Stimulated activated CD4-positive, alpha-beta T cell treated with anti-CD3 and anti-CD28 coated beads, Interleukin-4, amount 100 ng/mL, for 1 hour (primary cell): ENCODE measurements around the gene CDH8.
"Not testable (repeated sequence)": the region's sequence is repeated elsewhere in the genome, so short reads cannot be mapped to it uniquely, and the experiment has no call there.

Experiments
- DNase-seq: peaks from one replicate; pipeline ENCODE4 v3.0.0-alpha.2; 2020

The CDH8 gene

DNA sequence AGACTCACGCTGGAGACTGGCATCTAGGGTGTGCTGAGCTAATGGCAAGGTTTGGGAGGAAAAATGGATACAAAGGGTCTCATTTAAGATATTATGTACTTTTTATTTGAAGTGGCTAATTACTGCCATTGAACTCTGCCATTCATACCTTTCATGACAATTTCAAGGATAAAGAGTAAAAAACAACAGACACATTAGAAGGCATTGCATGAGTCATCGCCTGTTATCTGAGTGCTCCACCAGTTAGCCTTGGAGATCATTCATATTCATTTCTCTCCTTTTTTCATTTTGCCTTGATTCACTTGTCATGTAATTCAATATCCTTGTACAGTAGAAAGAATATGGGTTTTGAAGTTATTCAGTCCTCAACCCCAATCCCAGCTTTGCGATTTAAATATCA is 109.5 kb downstream of the CDH8 start:
- no peak for DNase-seq

DNA sequence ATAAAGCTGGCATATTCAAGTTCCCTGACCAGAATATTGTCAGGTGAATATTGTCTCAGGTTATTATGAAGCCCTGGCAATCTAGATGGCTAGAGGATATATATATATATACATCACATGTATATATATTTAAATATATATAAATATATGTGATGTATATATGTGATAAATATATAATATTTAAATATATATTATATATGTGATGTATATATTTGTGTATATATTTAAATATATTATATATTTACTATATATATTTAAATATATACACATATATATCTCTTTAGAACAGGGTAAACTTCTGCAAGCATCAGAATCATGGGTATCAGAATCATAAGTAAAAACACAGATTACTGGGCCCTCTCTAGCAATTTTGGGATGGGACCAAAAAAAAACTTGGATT is 112.6 kb downstream of the CDH8 start:
- no peak for DNase-seq

DNA sequence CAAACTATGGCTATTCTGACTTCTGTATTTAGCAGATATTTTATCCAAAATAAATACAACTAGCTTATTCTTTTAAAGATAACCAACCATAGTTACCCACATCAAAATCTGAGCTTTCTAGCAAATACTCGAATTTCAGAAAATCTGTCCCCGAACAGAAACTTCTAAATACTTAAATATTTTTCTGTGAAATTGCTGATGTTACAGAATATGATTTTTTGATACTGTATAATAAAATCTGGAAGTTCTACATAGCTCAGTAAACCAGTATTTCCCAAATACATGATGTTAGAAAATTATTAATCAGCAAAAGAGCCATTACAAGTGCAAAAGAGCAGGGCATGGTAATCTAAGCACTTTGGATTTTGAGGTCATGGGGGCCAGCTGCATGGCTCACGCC is 114.9 kb downstream of the CDH8 start:
- no peak for DNase-seq

DNA sequence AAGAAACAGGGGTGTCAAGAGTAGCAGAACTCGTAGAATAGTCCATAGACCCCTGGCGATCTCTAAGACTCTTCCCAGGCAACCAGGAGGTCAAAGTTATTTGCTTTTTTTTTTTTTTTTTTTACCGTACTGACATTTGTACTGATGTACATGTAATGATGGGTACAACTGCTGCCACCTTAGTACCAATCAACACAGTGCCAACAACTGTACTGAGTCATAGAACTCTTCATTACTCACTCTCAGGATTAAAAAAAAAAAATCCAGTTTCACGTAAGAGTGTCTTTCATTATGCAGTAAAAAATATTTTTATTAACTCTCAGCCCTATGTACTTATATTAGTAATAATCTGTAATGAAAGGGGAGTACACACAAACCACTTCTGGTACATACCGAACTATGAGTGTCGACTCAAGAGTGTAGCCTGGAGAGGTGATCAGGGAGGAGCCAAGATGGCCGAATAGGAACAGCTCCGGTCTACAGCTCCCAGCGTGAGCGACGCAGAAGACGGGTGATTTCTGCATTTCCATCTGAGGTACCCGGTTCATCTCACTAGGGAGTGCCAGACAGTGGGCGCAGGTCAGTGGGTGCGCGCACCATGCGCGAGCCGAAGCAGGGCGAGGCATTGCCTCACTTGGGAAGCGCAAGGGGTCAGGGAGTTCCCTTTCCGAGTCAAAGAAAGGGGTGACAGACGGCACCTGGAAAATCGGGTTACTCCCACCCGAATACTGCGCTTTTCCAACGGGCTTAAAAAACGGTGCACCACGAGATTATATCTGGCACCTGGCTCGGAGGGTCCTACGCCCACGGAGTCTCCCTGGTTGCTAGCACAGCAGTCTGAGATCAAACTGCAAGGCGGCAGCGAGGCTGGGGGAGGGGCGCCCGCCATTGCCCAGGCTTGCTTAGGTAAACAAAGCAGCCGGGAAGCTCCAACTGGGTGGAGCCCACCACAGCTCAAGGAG is 118.1 kb downstream of the CDH8 start:
- DNase-seq = not testable (repeated sequence)

DNA sequence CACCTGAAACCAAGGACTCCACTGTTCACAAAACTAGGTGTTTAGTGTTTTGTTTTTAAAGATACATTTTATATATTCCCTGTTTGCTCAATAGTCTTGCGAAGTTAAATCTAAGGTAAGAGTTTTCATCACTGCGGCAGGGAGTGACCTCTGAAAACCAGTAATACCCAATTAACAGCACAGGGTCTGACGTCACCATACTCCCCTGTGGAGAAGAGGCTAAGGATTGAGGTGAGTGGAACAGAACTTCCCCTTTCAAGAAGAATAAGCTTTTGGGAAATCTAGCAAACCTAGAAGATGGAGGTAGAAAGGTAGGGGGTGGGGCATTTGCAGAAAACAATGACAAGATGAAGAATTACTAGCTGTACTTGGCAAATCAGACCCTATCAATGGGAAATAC is 120.7 kb downstream of the CDH8 start:
- no peak for DNase-seq

DNA sequence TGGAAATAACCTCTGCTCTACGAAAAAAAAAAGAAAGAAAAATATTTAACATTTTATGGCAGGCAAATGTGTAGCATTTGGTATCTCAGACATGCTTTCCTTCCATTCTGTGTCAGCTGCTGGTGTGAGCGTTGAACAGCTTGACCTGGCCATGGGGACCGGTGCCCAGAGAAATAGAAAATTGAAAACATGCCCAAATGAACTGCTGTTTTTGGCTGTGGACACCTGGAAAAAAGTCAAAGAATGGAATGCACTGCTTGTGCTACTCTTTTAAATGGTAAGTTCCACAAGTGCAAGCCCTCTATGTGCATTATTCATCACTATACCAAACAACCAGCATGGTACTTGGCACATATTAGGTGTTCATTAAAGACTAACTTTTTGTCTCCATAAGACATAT is 127.2 kb downstream of the CDH8 start:
- DNase-seq = no peak

DNA sequence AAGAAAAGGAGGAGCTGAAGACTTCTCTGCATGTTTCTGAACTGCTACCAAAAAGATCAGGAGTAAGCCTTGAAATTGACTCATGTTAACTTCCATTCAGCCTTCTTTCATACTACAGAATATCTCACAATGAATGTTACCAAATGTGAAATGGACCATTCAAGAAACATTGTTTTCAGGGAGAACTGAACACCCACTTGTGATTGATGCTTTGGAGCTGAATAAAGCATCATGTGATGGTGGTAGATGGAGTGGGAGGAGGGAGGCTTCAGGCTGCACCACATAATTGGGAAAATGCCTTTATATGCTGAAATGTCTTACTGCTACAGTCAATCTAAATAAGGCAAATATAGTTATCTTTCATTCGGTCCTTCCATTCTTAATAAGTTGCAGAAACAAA is 127.8 kb downstream of the CDH8 start:
- no peak for DNase-seq

DNA sequence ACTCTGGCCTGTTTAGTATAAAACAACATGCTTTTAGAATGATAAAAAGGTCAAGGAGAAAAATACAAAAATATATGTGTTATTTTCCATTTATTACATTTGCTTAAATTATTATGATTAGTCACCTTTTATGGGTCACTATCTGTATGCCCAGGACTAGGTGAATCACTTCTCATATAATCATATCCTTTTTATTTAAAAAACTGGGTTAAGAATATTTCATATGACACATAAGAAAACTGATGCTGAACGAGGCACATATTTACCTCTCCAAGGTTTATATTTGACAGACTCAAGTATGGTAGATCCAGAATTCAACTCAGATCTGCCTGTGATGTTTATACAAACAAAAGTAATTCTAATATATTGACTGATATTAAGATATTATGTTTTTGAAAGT is 134.5 kb downstream of the CDH8 start:
- DNase-seq = no peak

DNA sequence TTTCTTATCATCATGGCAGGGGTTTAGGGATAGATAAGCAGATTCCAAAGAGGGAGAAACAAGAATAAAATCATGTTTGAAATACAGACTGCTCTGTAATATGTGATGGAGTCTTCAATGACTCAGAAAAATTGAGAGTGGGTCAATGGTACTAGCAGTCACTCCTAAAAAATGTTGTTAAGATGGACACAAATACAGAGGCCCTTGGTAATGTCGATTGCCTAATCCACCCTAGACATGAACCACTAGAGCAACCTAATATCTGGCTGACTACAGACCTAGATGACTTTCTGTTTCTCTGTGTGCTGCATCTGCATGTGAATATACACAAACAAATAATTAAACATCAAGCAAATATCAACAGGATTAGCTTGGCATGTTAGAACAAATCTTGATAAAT is 135.8 kb downstream of the CDH8 start:
- DNase-seq = no peak

DNA sequence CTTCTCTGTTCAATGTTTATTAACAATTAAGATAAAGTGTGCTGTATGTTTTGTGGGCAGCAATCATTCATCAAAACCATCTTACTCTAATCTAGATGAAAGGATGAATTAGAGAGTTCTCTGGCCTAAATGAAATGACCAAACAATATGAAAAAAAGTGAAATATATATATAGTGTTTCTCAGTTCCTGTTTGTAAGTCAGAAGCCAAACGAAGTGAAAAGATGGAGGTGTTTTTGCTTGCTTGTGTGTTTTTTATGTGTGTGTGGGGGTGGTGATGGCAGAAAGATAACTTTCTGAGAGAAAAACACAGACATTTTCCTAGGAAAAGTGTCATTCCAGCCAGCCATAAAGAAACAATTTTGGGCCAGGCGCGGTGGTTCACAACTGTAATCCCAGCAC is 138.6 kb downstream of the CDH8 start:
- DNase-seq = no peak

DNA sequence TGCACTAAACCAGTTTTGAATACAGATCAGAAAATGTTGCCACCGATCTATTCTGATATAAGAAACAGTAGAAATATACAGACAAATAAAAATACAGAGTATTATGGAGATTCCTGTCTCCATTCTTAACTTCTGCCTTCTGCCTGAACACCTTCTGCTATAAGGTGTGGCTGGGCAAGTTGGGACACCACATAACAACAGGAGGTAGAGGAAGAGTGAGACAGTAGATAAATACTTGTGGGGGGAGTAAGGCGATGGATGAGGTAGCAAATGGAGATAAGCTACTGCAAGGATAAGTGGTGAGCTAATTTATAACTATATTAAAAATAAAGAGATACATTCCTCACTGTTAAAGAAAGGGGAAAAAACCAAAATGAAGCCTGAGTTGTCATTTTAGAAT is 143.7 kb downstream of the CDH8 start:
- no peak for DNase-seq

DNA sequence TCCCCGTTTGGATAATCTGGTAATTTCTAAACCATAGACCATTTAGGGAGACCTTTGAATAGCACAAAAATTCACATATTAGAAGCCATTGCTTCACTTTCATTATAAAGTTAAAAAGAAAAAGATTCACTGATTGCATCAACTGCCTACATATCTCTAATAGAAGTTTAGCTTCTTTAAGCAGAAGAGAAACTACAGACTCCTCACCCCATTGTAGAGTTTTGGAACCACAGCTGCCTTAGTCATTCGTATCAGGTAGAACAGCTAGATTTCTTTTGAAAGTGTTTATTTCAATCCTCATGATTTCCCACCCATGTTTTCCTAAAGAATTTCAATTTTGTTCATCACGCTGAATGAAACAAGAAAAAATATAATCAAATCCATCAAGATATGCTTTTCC is 144.8 kb downstream of the CDH8 start:
- no peak for DNase-seq

DNA sequence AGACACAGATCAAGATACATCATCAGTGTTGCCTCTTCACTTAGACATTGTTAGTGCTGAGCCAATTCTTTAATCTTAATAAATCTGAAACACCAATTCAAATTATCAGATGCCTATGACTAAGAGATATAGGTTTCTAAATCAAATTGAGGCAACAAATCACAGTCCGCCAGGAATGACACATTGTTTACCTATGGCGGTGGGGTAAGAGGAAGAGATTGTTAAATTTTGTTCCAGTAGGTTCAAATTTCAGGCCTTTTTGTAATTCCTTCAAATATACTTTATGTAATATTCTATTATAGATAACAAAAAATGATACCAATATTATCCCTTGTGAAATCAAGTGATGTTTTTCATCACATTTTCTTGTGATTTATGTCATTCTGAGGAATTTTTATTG is 145.9 kb downstream of the CDH8 start:
- DNase-seq = no peak

DNA sequence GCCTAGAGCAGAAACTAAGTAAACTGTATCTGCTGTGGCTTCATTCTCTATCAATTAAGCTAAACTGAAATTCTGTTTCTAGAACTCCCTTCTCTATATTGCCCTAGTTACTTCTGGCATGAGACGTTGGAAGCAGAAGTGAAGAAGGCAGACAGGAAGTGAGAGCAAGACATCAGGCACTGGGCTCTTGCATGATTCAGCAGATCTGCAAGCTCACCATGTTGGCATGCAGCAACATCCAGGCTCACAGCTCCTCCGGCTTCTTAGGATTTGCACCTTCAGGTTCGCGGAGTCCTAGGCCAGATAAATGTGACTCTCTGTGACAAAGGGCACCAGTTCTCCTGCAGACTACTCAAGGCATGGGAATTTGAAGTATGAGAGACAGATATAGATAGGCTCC is 148.3 kb downstream of the CDH8 start:
- DNase-seq = no peak

DNA sequence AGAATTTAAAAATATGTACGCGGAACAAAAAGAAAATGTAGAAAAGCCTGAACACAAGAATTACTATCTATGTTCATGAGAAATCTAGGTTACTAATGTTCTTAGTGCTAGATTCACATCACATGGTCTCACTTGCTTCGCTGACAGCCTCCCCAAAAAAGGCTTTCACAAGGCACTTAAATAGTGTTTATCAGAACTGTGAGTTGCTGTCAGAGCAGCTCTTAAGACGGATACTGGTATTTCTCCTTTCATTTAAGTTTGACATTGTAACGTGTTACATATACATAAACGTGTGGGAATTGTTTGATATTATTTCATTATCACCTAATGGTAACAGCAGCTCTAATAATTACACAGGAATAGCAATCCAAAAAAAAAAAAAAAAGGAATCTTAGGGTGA is 150.9 kb downstream of the CDH8 start:
- DNase-seq = no peak

DNA sequence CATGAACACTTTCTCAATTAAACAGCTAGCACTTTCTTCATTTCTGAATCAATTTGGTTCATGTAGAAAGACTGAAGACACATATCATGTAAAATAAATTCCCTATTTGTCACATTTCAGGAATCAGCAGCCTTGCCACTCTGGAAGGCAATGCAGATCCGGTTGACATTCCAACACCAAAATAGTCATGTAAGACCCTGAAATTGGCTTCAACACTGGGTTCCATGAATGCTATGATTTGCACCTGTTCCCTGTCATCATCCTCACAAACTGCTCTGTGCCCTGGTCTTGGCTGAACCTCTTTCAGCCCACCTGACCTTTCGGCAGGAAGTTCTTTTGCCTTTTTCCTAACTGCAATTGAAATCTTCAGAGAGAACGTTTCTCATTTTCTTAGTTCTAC is 156.9 kb downstream of the CDH8 start:
- DNase-seq = no peak

DNA sequence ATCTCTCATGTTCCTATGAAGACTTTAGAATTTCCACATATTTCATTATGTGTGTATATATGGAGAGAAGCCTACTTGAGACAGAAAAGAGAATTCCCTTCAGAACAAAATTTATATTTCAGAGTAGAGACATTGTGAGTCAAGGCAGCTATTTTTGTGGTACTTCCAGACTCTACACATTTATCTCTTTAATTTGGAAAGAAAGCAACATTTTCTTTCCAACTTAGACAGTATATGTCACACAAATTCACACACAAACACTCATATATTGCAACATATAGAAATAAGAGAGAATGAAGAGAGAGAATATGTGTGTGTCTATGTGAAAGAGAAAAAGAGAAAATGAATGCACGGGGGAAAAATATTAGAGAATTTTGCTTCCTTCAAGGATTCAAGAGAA is 158.8 kb downstream of the CDH8 start:
- DNase-seq = no peak

DNA sequence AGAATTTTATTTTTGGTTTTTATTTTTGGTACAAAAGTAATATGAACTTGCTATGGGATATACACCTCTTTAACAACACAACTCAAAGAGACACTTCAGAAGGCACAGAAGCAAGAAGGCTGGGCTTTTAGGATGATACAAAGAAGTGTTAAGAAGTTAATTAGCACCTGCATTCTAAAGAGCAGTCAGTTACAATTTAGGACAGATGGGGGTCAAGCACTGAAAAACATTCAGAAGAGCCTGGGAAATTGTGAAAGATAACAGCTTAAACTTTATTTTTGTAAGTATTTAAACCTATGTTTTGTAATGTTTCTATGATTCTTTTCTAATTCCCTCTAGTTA is 163.5 kb downstream of the CDH8 start:
- no peak for DNase-seq

DNA sequence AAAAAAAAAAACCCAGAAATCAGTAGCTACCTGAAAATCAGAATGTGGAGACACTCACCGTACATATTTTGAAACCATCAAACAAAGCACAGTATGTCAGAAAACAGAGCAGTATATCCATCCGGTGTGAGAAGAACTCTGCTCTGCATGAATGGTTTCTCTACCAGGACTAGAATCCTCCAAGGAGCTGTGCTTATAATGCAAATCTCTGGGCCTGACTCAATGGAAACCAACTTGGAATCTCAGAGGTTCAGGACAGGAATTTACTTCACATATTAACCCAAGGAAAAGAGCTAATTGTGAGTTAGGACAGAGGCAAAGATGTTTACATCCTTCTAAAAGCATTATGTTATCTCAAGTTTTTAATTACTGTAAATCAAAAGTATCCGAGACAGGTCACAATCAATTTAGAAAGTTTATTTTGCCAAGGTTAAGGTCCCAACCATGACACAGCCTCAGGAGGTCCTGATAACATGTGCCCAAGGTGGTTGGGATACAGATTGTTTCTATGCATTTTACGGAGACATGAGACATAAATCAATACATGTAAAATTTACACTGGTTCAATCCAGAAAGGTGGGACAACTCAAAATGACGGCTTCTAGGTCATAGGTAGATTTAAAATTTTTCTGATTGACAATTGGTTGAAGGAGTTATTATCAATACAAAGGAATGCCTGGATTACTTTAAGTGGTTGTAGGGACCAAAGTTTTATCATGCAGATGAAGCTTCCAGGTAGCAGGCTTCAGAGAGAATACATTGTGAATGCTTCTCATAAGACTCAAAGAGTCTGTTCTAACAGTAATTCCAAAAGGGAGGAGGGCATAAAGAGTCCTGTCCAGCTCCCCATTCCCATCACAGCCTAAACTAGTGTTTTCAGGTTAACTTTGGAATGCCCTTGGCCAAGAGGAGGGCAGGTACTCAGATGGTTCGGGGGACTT is 164.1 kb downstream of the CDH8 start:
- no peak for DNase-seq

DNA sequence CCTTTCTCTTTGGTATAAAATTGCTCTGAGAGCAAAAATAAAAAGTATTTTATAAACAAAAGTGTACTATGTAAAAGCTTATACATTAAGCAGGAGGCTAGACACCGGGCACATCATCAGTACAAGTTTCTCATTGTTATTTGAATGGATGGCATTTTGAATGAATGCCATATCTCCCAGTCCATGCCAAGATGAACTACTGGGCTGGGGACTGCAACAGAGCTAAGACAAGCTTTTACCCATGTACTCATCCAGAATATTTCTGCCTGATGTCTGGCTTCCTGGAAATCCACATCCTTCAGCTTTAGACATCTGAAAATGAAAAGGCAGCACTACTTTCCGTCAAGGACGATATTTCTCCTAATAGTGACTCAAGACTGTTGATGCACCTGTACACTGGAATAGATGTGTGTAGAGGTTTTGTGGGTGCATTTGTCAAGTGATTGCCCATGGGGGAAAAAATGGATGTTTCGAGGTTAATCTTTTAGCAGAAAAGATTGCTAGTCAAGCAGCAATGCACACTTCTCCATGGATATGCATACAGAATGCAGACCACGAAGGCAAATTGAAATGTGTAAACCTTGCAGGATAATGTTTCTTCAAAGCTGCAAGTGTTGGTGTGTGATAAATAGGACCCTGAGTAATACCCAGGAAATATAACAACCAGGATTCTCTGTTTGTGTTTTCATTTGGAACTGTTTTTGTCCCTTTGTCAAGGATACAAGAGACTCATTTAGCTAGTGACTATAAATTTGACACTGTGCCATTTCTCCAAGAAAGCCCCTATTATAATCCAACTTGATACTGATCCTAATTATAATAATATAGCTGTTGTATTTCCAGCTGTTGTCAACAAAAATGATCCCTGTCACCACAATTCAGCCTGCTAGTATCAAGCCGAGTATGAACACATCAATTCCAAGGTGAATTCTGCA is 173.8 kb downstream of the CDH8 start:
- DNase-seq = no peak

DNA sequence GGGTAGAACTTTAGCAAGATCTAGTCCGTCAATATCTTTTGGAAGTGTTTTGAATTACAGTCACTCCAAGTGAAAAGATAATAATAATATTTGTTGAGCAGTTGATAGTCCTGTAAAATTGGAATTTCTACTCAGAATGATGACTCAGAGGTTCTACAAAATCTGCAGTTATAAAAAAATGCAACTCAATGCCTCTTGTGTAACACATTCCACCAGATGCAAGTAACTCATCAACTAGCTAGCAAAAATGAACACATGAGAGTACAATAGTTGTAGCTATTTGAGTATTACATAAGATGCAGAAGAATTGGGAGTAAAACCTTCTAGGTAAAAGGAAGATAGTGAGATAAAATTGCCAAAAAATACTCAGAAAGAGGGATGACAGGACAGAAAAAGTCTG is 177.2 kb downstream of the CDH8 start:
- no peak for DNase-seq

DNA sequence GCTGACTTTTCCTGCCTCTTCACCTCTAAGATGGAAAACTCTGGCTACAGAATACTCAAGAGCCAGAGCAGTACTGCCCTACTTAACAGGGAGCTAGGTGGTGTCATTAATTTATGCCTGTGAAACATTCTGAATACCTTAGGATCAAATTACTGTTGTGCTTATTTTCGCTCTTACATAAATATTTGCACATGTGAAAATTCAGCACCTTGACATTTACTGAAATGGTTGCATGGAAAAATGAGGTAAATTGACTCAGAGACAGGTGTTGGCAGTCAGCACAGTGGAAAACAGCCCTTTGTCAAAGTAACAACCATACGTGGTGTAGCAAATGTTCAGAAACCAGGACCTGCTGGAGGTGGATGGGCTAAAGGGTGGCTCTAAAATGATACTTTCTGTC is 193.6 kb downstream of the CDH8 start:
- no peak for DNase-seq

DNA sequence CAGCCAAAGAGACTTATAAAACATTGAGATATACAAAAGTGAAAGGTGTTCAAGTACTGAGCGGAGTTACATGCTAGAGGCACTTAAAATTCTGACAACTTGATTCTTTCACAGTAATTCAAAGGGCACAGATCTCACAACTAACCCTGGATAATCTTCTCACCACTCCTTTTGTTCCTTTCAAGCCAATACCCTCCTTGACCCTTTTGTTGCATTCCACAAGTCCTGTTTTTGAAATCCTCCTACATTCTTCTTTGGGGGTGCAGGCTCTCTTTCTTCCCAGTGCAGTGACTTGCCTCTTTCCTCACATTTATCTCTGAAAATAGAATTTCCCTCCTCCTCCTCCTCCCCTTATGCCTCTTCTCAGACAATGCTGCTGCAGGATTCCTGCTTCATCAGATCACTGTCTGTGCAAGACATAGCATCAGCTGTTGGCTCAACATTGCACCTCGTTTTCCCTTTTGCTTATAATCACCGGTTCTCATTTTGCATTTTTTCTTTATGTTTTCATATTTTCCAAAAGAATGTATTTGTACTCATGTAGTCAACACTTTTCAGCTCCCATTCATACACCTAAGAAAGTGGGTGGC is 199.3 kb downstream of the CDH8 start:
- DNase-seq = no peak
